Osteoblast (primary cell): ENCODE data around the gene ENHO. TPM values are rescaled to one million over a fixed set of nuclear protein-coding genes. Genes with fewer than 3 reads are reported as not detected.

Experiments used
- DNase-seq: peaks from one replicate; pipeline ENCODE4 v3.0.0; 2011; ENCODE audit warnings: low spot score, mixed read lengths; ENCODE audit not compliant: insufficient read length; ENCODE audit errors: missing footprints
- H2AFZ ChIP-seq: 2 replicates; pipeline ENCODE4 v1.6.0; 2011; ENCODE audit warnings: mild to moderate bottlenecking, low read length
- H3K27ac ChIP-seq: 2 replicates; pipeline ENCODE4 v1.5.1; 2011; ENCODE audit warnings: mild to moderate bottlenecking, low read depth, low read length, moderate library complexity
- H3K27me3 ChIP-seq: 2 replicates; pipeline ENCODE4 v1.6.0; 2012; ENCODE audit warnings: mild to moderate bottlenecking, control low read depth, inconsistent platforms, low read length, moderate library complexity; ENCODE audit not compliant: insufficient read depth
- H3K36me3 ChIP-seq: 2 replicates; pipeline ENCODE4 v1.5.1; 2011; ENCODE audit warnings: mild to moderate bottlenecking, low read length, control low read depth, moderate library complexity; ENCODE audit not compliant: insufficient read depth
- H3K4me1 ChIP-seq: 2 replicates; pipeline ENCODE4 v1.5.1; 2011; ENCODE audit warnings: mild to moderate bottlenecking, low read length, control low read depth, moderate library complexity; ENCODE audit not compliant: insufficient read depth
- H3K4me2 ChIP-seq: 2 replicates; pipeline ENCODE4 v1.6.0; 2011; ENCODE audit warnings: mild to moderate bottlenecking, low read length; ENCODE audit not compliant: insufficient read depth
- H3K4me3 ChIP-seq: fragments of 200-600 bp; sonication (generic); 3 replicates; pipeline ENCODE4 v1.5.1; 2012; ENCODE audit warnings: mild to moderate bottlenecking, low read length, inconsistent platforms; ENCODE audit not compliant: insufficient read depth
- H3K79me2 ChIP-seq: 2 replicates; pipeline ENCODE4 v1.6.0; 2012; ENCODE audit warnings: mild to moderate bottlenecking, low read length, control low read depth, inconsistent platforms; ENCODE audit not compliant: insufficient read depth
- H3K9me3 ChIP-seq: 2 replicates; pipeline ENCODE4 v1.5.1; 2011; ENCODE audit warnings: low read depth, low read length, control low read depth
- H4K20me1 ChIP-seq: 2 replicates; pipeline ENCODE4 v1.6.0; 2012; ENCODE audit warnings: mild to moderate bottlenecking, low read length, control low read depth; ENCODE audit not compliant: insufficient read depth
- small RNA-seq: library from RNA; depleted of rRNA; stranded (forward); fragments of <200 nt; gene quantifications from one replicate; pipeline ENCODE3, GENCODE V24; 2012
- total RNA-seq: library from RNA; depleted of rRNA; stranded (reverse); fragments of >200 nt; gene quantifications from 2 replicates; pipeline ENCODE4 v1.2.3, GENCODE V29; 2012
- TF ChIP-seq, protein P1 (sequence below): IDR thresholded peaks from 2 replicates; pipeline ENCODE4 v1.5.1; 2011; ENCODE audit warnings: mild to moderate bottlenecking, low read depth, low read length, moderate library complexity; ENCODE audit errors: extremely low read depth

ENHO gene
- total RNA-seq, 1 donor = under 0.01 TPM

DNA sequence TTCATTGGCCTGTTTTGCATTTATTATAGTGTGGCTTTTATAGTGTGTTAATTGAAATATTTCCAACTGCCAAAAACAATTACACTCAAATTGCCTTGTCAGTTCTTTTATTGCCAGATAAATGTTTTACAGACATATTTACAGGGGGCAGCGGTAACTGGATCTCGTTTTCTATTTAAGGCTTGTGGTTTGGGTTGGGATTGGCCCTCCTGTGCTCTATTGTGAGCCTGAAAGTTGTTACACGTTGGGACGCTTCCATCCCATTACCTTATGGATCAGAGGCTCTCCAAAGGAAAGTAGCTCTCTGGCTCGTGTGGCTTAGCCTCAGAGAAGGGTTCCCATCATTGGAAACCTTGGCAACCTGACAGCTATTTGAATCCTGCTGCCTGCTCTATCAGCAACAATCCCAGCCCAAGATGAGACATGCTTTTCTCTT lies 43.3 kb downstream of the ENHO start:
- peaks cover 17% of the 10 kb centered on the region for H3K27me3 ChIP-seq
- peak; percentile 83 for DNase-seq
- no peak overlapping the region for H2AFZ ChIP-seq
- no peaks in the 10 kb centered on the region for H3K9me3 ChIP-seq
- H3K4me1 ChIP-seq = no peaks in the 10 kb centered on the region
- no peak overlapping the region for H3K4me2 ChIP-seq
- H3K4me3 ChIP-seq = no peak overlapping the region
- H4K20me1 ChIP-seq = no peaks in the 10 kb centered on the region
- H3K36me3 ChIP-seq = no peaks in the 10 kb centered on the region
- TF ChIP-seq, protein P1, sequence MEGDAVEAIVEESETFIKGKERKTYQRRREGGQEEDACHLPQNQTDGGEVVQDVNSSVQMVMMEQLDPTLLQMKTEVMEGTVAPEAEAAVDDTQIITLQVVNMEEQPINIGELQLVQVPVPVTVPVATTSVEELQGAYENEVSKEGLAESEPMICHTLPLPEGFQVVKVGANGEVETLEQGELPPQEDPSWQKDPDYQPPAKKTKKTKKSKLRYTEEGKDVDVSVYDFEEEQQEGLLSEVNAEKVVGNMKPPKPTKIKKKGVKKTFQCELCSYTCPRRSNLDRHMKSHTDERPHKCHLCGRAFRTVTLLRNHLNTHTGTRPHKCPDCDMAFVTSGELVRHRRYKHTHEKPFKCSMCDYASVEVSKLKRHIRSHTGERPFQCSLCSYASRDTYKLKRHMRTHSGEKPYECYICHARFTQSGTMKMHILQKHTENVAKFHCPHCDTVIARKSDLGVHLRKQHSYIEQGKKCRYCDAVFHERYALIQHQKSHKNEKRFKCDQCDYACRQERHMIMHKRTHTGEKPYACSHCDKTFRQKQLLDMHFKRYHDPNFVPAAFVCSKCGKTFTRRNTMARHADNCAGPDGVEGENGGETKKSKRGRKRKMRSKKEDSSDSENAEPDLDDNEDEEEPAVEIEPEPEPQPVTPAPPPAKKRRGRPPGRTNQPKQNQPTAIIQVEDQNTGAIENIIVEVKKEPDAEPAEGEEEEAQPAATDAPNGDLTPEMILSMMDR = no peak
- H3K79me2 ChIP-seq = no peaks in the 10 kb centered on the region
- H3K27ac ChIP-seq = no peak overlapping the region

- no peak overlapping the region for H3K27ac ChIP-seq
- no peaks in the 10 kb centered on the region for H3K9me3 ChIP-seq
- no peaks in the 10 kb centered on the region for H3K36me3 ChIP-seq
- no peaks in the 10 kb centered on the region for H3K4me1 ChIP-seq
- no peak overlapping the region for H2AFZ ChIP-seq
- TF ChIP-seq, protein P1 = no peak
- no peak overlapping the region for H3K4me3 ChIP-seq
- no peaks in the 10 kb centered on the region for H3K79me2 ChIP-seq
- no peak overlapping the region for H3K4me2 ChIP-seq
- H4K20me1 ChIP-seq = no peaks in the 10 kb centered on the region
- H3K27me3 ChIP-seq = peaks cover 17% of the 10 kb centered on the region
- no peak for DNase-seq
Measured at GRCh38 chr9:34477541-34477940, 45.2 kb downstream of the ENHO start.

- no peak overlapping the region for H3K4me2 ChIP-seq
- H4K20me1 ChIP-seq = no peaks in the 10 kb centered on the region
- DNase-seq = no peak
- H3K4me1 ChIP-seq = no peaks in the 10 kb centered on the region
- no peaks in the 10 kb centered on the region for H3K79me2 ChIP-seq
- H3K27ac ChIP-seq = no peak overlapping the region
- H3K9me3 ChIP-seq = no peaks in the 10 kb centered on the region
- H3K4me3 ChIP-seq = no peak overlapping the region
- H2AFZ ChIP-seq = no peak overlapping the region
- H3K36me3 ChIP-seq = no peaks in the 10 kb centered on the region
- TF ChIP-seq, protein P1 = no peak
- peaks cover 24% of the 10 kb centered on the region for H3K27me3 ChIP-seq
Measured at GRCh38 chr9:34475097-34475496, 47.7 kb downstream of the ENHO start.

Small RNAs within 50 kb of the gene (small RNA-seq; reads per million reads assigned to genes)
- gene RN7SKP24 = not detected

Other genes with a start within 250 kb of the ENHO start
- gene KIF24, start 193.7 kb downstream of the ENHO start, total RNA-seq = 1.8 TPM in 2 replicates
- gene NUDT2, start 193.4 kb downstream of the ENHO start, total RNA-seq = 15.2 and 18.3 TPM in 2 replicates
- 0.36 and 0.88 TPM in 2 replicates for gene MYORG, start 146.1 kb downstream of the ENHO start, total RNA-seq
- gene FAM219A, start 64.4 kb downstream of the ENHO start, total RNA-seq = 8.5 and 9.4 TPM in 2 replicates
- gene DNAI1, start 64.2 kb downstream of the ENHO start, total RNA-seq = 47.4 TPM in 1 of 2 replicates, not detected in the other
- gene CNTFR, start 66.7 kb upstream of the ENHO start, total RNA-seq = under 0.01 TPM in 1 of 2 replicates, not detected in the other
- 17.7 and 19.2 TPM in 2 replicates for gene RPP25L, start 89.1 kb upstream of the ENHO start, total RNA-seq
- 84.0 and 90.5 TPM in 2 replicates for gene DCTN3, start 97.5 kb upstream of the ENHO start, total RNA-seq
- gene ARID3C, start 106.1 kb upstream of the ENHO start, total RNA-seq = under 0.01 TPM in 1 of 2 replicates, not detected in the other
- 72.7 and 73.4 TPM in 2 replicates for gene SIGMAR1, start 114.8 kb upstream of the ENHO start, total RNA-seq
- 32.6 and 38.9 TPM in 2 replicates for gene GALT, start 123.7 kb upstream of the ENHO start, total RNA-seq
- 34.4 and 38.0 TPM in 2 replicates for gene IL11RA, start 129.2 kb upstream of the ENHO start, total RNA-seq
- 0.36 TPM in 1 of 2 replicates, not detected in the other for gene CCL27, start 139.7 kb upstream of the ENHO start, total RNA-seq
- gene CCL19, start 168.3 kb upstream of the ENHO start, total RNA-seq = not detected in 2 replicates
- not detected in 2 replicates for gene CCL21, start 187.1 kb upstream of the ENHO start, total RNA-seq